Liver (tissue), 9 donors: ENCODE data around the gene NEK6. TPM values are rescaled to one million over a fixed set of nuclear protein-coding genes. Genes with fewer than 3 reads are reported as not detected.

ENCODE experiments used
- DNase-seq: peaks from one replicate; pipeline ENCODE4 v3.0.0-alpha.2; 2017; ENCODE audit warnings: low spot score
- H3K27ac ChIP-seq, 2 donors: one replicate each; pipeline ENCODE4 v1.7.0; 2013; ENCODE audit warnings: inconsistent platforms in 2 of 2, low read length in 2 of 2, control low read depth in 1 of 2, low read depth in 1 of 2, mild to moderate bottlenecking in 1 of 2
- H3K27me3 ChIP-seq, 4 donors: one replicate each; pipeline versions ENCODE4 v1.6.1 to v1.7.0; 2013; ENCODE audit warnings: low read length in 3 of 4, inconsistent platforms in 1 of 4, mild to moderate bottlenecking in 1 of 4, moderate library complexity in 1 of 4; ENCODE audit not compliant: control insufficient read depth in 4 of 4, insufficient read depth in 4 of 4
- H3K36me3 ChIP-seq, 4 donors: one replicate each; pipeline versions ENCODE4 v1.6.1 to v1.7.0; 2013; ENCODE audit warnings: low read length in 3 of 4, mild to moderate bottlenecking in 3 of 4, low read depth in 1 of 4, moderate library complexity in 1 of 4; ENCODE audit not compliant: control insufficient read depth in 4 of 4, insufficient read depth in 3 of 4
- H3K4me1 ChIP-seq, 4 donors: one replicate each; pipeline versions ENCODE4 v1.6.1 to v1.7.0; 2013; ENCODE audit warnings: low read length in 3 of 4, mild to moderate bottlenecking in 3 of 4, moderate library complexity in 1 of 4; ENCODE audit not compliant: control insufficient read depth in 4 of 4, insufficient read depth in 4 of 4
- H3K4me3 ChIP-seq, 3 donors: one replicate each; pipeline versions ENCODE4 v1.6.1 to v1.7.0; 2013; ENCODE audit warnings: low read length in 3 of 3, control low read depth in 1 of 3, low read depth in 1 of 3, mild to moderate bottlenecking in 1 of 3
- H3K9ac ChIP-seq, 2 donors: one replicate each; pipeline ENCODE4 v1.7.0; 2013; ENCODE audit warnings: low read length in 2 of 2, mild to moderate bottlenecking in 2 of 2, moderate library complexity in 2 of 2, control low read depth in 1 of 2, low read depth in 1 of 2
- H3K9me3 ChIP-seq, 4 donors: one replicate each; pipeline versions ENCODE4 v1.6.1 to v1.7.0; 2013; ENCODE audit warnings: low read length in 3 of 4; ENCODE audit not compliant: control insufficient read depth in 4 of 4
- EGR1 ChIP-seq, 2 donors: IDR thresholded peaks; 2 replicates each; pipeline ENCODE4 v1.6.1; 2016 to 2018; ENCODE audit warnings: antibody characterized with exemption in 2 of 2, low read depth in 2 of 2
- GABPA ChIP-seq, 2 donors: IDR thresholded peaks in 1 of 2; conservative IDR thresholded peaks in 1 of 2; 2 replicates each; pipeline ENCODE4 v1.6.1; 2016; ENCODE audit warnings: antibody characterized with exemption in 2 of 2, mild to moderate bottlenecking in 1 of 2, moderate library complexity in 1 of 2
- HNF4A ChIP-seq, 2 donors: conservative IDR thresholded peaks; 2 replicates each; pipeline ENCODE4 v1.6.1; 2016; ENCODE audit warnings: antibody characterized with exemption in 2 of 2, mild to moderate bottlenecking in 2 of 2
- HNF4G ChIP-seq: IDR thresholded peaks from 2 replicates; pipeline ENCODE4 v1.6.1; 2016; ENCODE audit warnings: antibody characterized with exemption
- JUND ChIP-seq, 2 donors: IDR thresholded peaks; 2 replicates each; pipeline ENCODE4 v1.6.1; 2016; ENCODE audit warnings: antibody characterized with exemption in 2 of 2
- NR2F2 ChIP-seq: IDR thresholded peaks from 2 replicates; pipeline ENCODE4 v1.6.1; 2016; ENCODE audit warnings: antibody characterized with exemption
- RAD21 ChIP-seq, 2 donors: IDR thresholded peaks; 2 replicates each; pipeline ENCODE4 v1.6.1; 2016; ENCODE audit warnings: antibody characterized with exemption in 2 of 2, mild to moderate bottlenecking in 2 of 2
- RXRA ChIP-seq, 2 donors: IDR thresholded peaks; 2 replicates each; pipeline ENCODE4 v1.6.1; 2017 to 2018; ENCODE audit warnings: antibody characterized with exemption in 2 of 2, mild to moderate bottlenecking in 1 of 2
- SP1 ChIP-seq: IDR thresholded peaks from 2 replicates; pipeline ENCODE4 v1.6.1; 2018; ENCODE audit warnings: antibody characterized with exemption, mild to moderate bottlenecking
- TAF1 ChIP-seq: conservative IDR thresholded peaks from 2 replicates; pipeline ENCODE4 v1.6.1; 2016; ENCODE audit warnings: antibody characterized with exemption, mild to moderate bottlenecking
- YY1 ChIP-seq: IDR thresholded peaks from 2 replicates; pipeline ENCODE4 v1.6.1; 2016; ENCODE audit warnings: antibody characterized with exemption, mild to moderate bottlenecking
- ZBTB33 ChIP-seq: IDR thresholded peaks from 2 replicates; pipeline ENCODE4 v1.6.1; 2016; ENCODE audit warnings: antibody characterized with exemption
- WGBS: extraction: QIAGEN DNeasy Blood & Tissue Kit; methylation state at CpG from one replicate; pipeline ENCODE4 v1.1.7; 2013; 5-methylcytosine and 5-hydroxymethylcytosine counted together
- polyA plus RNA-seq, 2 donors: library from polyadenylated mRNA; stranded (reverse) in 1 of 2; unstranded in 1 of 2; fragments of 200-250 nt in 1 of 2; fragments of >200 nt in 1 of 2; fragmentation: Nextera tagmentation in 1 of 2; extraction: Ambion mirVana in 1 of 2; gene quantifications; one replicate each; pipeline versions ENCODE4 v1.2.1 to v1.2.3, GENCODE V29; 2013 to 2015
- total RNA-seq, 2 donors: library from RNA; depleted of rRNA; stranded (reverse); fragments of >200 nt; gene quantifications; one replicate each; pipeline ENCODE4 v1.2.3, GENCODE V29; 2014
- TF ChIP-seq, protein P1 (sequence below): IDR thresholded peaks from 2 replicates; pipeline ENCODE4 v1.6.1; 2016; ENCODE audit warnings: antibody characterized with exemption
- TF ChIP-seq, protein P2 (sequence below): IDR thresholded peaks from 2 replicates; pipeline ENCODE4 v1.6.1; 2016; ENCODE audit warnings: antibody characterized with exemption
- TF ChIP-seq, protein P3 (sequence below): IDR thresholded peaks from 2 replicates; pipeline ENCODE4 v1.6.1; 2016; ENCODE audit warnings: antibody characterized with exemption, mild to moderate bottlenecking
- donor health status: healthy.
- donor health status: healthy.
- donor health status: healthy.
- donor health status: healthy.
- donor health status: healthy.

The NEK6 gene
- total and polyA plus RNA-seq, 4 donors = 32.5 to 49.7 (median 42.5) TPM

- Histone ChIP-seq H3K9ac (no peak overlapping the region), H3K9me3 (no peaks in the 10 kb centered on the region), H3K4me3 (no peak overlapping the region), H3K36me3 (no peaks in the 10 kb centered on the region), H3K4me1 (peaks cover 0 to 24% (median 11%) of the 10 kb centered on the region in 4 donors), H3K27me3 (no peaks in the 10 kb centered on the region), H3K27ac (no peak overlapping the region)
- TF ChIP-seq YY1 (no peak), HNF4G (no peak), NR2F2 (no peak), SP1 (no peak), RXRA (IDR thresholded peaks at IDR 0.05) (no peak), RAD21 (IDR thresholded peaks at IDR 0.05) (no peak), TAF1 (no peak), HNF4A (conservative IDR thresholded peaks at IDR 0.05) (no peak), JUND (IDR thresholded peaks at IDR 0.05) (no peak), GABPA (IDR thresholded peaks at IDR 0.05 in 1 of 2, conservative IDR thresholded peaks at IDR 0.05 in 1 of 2) (no peak), EGR1 (IDR thresholded peaks at IDR 0.05; ENCODE audit: low read depth in 2 of 2) (no peak)
- TF ChIP-seq, protein P1, sequence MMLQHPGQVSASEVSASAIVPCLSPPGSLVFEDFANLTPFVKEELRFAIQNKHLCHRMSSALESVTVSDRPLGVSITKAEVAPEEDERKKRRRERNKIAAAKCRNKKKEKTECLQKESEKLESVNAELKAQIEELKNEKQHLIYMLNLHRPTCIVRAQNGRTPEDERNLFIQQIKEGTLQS = no peak
- TF ChIP-seq, protein P2, sequence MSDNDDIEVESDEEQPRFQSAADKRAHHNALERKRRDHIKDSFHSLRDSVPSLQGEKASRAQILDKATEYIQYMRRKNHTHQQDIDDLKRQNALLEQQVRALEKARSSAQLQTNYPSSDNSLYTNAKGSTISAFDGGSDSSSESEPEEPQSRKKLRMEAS = no peak
- TF ChIP-seq, protein P3, sequence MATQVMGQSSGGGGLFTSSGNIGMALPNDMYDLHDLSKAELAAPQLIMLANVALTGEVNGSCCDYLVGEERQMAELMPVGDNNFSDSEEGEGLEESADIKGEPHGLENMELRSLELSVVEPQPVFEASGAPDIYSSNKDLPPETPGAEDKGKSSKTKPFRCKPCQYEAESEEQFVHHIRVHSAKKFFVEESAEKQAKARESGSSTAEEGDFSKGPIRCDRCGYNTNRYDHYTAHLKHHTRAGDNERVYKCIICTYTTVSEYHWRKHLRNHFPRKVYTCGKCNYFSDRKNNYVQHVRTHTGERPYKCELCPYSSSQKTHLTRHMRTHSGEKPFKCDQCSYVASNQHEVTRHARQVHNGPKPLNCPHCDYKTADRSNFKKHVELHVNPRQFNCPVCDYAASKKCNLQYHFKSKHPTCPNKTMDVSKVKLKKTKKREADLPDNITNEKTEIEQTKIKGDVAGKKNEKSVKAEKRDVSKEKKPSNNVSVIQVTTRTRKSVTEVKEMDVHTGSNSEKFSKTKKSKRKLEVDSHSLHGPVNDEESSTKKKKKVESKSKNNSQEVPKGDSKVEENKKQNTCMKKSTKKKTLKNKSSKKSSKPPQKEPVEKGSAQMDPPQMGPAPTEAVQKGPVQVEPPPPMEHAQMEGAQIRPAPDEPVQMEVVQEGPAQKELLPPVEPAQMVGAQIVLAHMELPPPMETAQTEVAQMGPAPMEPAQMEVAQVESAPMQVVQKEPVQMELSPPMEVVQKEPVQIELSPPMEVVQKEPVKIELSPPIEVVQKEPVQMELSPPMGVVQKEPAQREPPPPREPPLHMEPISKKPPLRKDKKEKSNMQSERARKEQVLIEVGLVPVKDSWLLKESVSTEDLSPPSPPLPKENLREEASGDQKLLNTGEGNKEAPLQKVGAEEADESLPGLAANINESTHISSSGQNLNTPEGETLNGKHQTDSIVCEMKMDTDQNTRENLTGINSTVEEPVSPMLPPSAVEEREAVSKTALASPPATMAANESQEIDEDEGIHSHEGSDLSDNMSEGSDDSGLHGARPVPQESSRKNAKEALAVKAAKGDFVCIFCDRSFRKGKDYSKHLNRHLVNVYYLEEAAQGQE = no peak
- no peak for DNase-seq
- WGBS = 81% methylated on average over 11 of the region's 11 CpGs
Observed at GRCh38 chr9:124214596-124215367, 43.0 kb upstream of the NEK6 start.

DNA sequence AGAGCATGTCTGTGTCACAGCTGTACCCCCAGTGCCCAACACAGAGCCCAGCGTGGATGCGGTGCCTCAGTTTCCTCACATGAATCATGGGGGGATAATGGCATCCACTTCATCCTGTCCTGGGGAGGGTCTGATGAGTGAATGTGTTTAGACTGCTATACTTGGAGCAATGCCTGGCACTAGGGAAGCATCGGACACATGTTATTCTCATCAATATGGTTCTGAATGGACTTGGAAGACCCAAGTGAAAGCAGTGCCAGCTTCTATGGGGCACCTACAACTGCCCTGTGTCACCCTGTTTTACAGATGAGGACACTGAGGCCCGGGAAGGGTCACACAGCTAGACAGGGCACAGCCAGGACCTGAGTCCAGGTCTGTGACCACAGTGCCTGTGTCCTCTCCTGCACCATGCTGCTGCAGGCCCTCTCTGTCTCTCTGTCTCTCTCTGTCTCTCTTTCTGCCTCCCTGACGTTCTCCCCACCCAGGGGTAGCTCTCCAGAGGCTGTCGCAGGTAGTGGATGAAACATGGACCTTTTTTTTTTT, 42.3 kb upstream of the NEK6 start:
- Histone ChIP-seq H3K4me3 (no peak overlapping the region), H3K4me1 (peaks cover 2 to 28% (median 14%) of the 10 kb centered on the region in 4 donors), H3K27ac (no peak overlapping the region), H3K9me3 (no peaks in the 10 kb centered on the region), H3K36me3 (no peaks in the 10 kb centered on the region), H3K9ac (no peak overlapping the region), H3K27me3 (no peaks in the 10 kb centered on the region)
- no peak for DNase-seq
- 94% methylated on average over 6 of the region's 6 CpGs for WGBS
- TF ChIP-seq ZBTB33 (no peak), SP1 (no peak), RXRA (IDR thresholded peaks at IDR 0.05) (no peak), RAD21 (IDR thresholded peaks at IDR 0.05) (no peak), EGR1 (IDR thresholded peaks at IDR 0.05; ENCODE audit: low read depth in 2 of 2) (no peak), GABPA (IDR thresholded peaks at IDR 0.05 in 1 of 2, conservative IDR thresholded peaks at IDR 0.05 in 1 of 2) (no peak)
- TF ChIP-seq, protein P2 = no peak
- TF ChIP-seq, protein P3 = no peak
